DOHH2 (cell line): Measurements from ENCODE around the gene GMPR.

Source experiments
- EZH2phosphoT487 ChIP-seq: fragments of 200-600 bp; sonication (generic); IDR thresholded peaks from 2 replicates; pipeline ENCODE4 v1.6.1; 2017; ENCODE audit warnings: borderline replicate concordance, mild to moderate bottlenecking, antibody characterized with exemption, low read length, moderate library complexity, mixed read lengths
- TF ChIP-seq, protein P1 (sequence below): fragments of 200-600 bp; sonication (generic); IDR thresholded peaks from one replicate; pipeline ENCODE4 v1.5.1; 2014; ENCODE audit warnings: antibody characterized with exemption, mild to moderate bottlenecking, low read depth, low read length; ENCODE audit not compliant: poor library complexity, severe bottlenecking

DNA sequence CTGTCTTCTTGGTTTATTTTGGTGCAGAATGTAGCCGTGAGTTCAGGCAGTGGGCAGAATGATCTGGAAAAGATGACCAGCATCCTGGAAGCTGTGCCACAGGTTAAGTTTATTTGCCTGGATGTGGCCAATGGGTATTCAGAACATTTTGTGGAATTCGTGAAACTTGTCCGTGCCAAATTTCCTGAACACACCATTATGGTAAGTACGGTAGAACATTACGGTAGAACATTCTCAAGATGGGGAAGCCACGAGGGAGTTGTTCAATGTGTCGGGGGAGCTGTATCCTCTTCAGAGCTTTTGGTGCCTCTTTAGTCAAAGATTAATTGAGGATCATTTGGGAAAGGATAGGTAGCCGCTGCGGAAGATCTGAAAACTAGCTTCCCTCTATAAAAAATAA, 16.1 kb downstream of the GMPR start:
- TF ChIP-seq, protein P1, sequence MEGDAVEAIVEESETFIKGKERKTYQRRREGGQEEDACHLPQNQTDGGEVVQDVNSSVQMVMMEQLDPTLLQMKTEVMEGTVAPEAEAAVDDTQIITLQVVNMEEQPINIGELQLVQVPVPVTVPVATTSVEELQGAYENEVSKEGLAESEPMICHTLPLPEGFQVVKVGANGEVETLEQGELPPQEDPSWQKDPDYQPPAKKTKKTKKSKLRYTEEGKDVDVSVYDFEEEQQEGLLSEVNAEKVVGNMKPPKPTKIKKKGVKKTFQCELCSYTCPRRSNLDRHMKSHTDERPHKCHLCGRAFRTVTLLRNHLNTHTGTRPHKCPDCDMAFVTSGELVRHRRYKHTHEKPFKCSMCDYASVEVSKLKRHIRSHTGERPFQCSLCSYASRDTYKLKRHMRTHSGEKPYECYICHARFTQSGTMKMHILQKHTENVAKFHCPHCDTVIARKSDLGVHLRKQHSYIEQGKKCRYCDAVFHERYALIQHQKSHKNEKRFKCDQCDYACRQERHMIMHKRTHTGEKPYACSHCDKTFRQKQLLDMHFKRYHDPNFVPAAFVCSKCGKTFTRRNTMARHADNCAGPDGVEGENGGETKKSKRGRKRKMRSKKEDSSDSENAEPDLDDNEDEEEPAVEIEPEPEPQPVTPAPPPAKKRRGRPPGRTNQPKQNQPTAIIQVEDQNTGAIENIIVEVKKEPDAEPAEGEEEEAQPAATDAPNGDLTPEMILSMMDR, result no peak
- no peak for TF ChIP-seq EZH2phosphoT487
